A673 (cell line): ENCODE data around the gene USP40. TPM values are rescaled to one million over a fixed set of nuclear protein-coding genes. Genes with fewer than 3 reads are reported as not detected.
A peak's percentile ranks its signal among the peaks of the same experiment; 100 is the strongest.

Source experiments
- BruUV-seq: library from RNA; stranded (reverse); fragments of 400-500 nt; replicated peaks from 2 replicates; lab custom pipeline; 2021; lab: Mats Ljungman, UMichigan
- CTCF ChIA-PET: fragments of 300-600 bp; sonication (Branson Sonifier 250); formaldehyde crosslinking; loops from one replicate; lab custom pipeline; 2022; ENCODE audit warnings: antibody characterized with exemption; lab: Charles Lee
- POLR2A ChIA-PET: fragments of 300-600 bp; sonication (Branson Sonifier 250); formaldehyde crosslinking; loops from one replicate; lab custom pipeline; 2022; ENCODE audit warnings: antibody characterized with exemption; ENCODE audit not compliant: low non-redundant PET; lab: Charles Lee
- DNase-seq: peaks from one replicate; pipeline ENCODE4 v3.0.0-alpha.2; 2015; ENCODE audit warnings: low spot score
- H3K27ac ChIP-seq: fragments of 200-600 bp; sonication (generic); 2 replicates; pipeline ENCODE4 v1.5.1; 2016; ENCODE audit warnings: mixed run types, low read depth, mild to moderate bottlenecking, mixed read lengths, antibody characterized with exemption, low read length; ENCODE audit not compliant: poor library complexity, severe bottlenecking
- H3K27me3 ChIP-seq: fragments of 200-600 bp; sonication (generic); replicated peaks from 2 replicates; pipeline ENCODE4 v1.6.1; 2017; ENCODE audit warnings: mixed run types, low read depth, mild to moderate bottlenecking, mixed read lengths, antibody characterized with exemption, low read length; ENCODE audit not compliant: insufficient read depth, poor library complexity
- H3K36me3 ChIP-seq: fragments of 200-600 bp; sonication (generic); 2 replicates; pipeline ENCODE4 v1.6.1; 2016; ENCODE audit warnings: mixed run types, mild to moderate bottlenecking, mixed read lengths, antibody characterized with exemption, low read length; ENCODE audit not compliant: insufficient read depth, poor library complexity, severe bottlenecking
- H3K4me1 ChIP-seq: fragments of 200-600 bp; sonication (generic); 2 replicates; pipeline ENCODE4 v1.6.1; 2017; ENCODE audit warnings: mixed run types, mild to moderate bottlenecking, mixed read lengths, antibody characterized with exemption, low read length; ENCODE audit not compliant: insufficient read depth, poor library complexity, severe bottlenecking
- H3K4me3 ChIP-seq: fragments of 200-600 bp; sonication (generic); 2 replicates; pipeline ENCODE4 v1.5.1; 2016; ENCODE audit warnings: low read depth, mixed run types, mild to moderate bottlenecking, mixed read lengths, low read length; ENCODE audit not compliant: poor library complexity, severe bottlenecking
- H3K9me3 ChIP-seq: fragments of 200-600 bp; sonication (generic); 2 replicates; pipeline ENCODE4 v1.6.1; 2016; ENCODE audit warnings: mixed run types, low read depth, mild to moderate bottlenecking, mixed read lengths, antibody characterized with exemption, low read length; ENCODE audit not compliant: poor library complexity, severe bottlenecking
- EZH2 ChIP-seq: fragments of 200-600 bp; sonication (generic); IDR thresholded peaks from 2 replicates; pipeline ENCODE4 v1.6.1; 2017; ENCODE audit warnings: borderline replicate concordance, low read depth, mild to moderate bottlenecking, mixed read lengths, antibody characterized with exemption, low read length; ENCODE audit not compliant: poor library complexity, severe bottlenecking
- intact Hi-C: fragments of 100-400 bp; cut with micrococcal nuclease; formaldehyde crosslinking; loops from one replicate; pipeline ENCODE4 v1.10.0; 2022; ENCODE audit not compliant: unreplicated experiment
- total RNA-seq: library from RNA; stranded (reverse); gene quantifications from 2 replicates; pipeline ENCODE4 v1.2.3, GENCODE V29; 2021
- TF ChIP-seq, protein P1 (sequence below): fragments of 300-800, 200-600 bp; sonication (generic); conservative IDR thresholded peaks from 2 replicates; pipeline ENCODE4 v1.5.1; 2017; ENCODE audit warnings: low read depth, mild to moderate bottlenecking, antibody characterized with exemption, low read length, moderate library complexity, mixed read lengths

Gene USP40
- total RNA-seq, 1 experiment from 2014 or later: 29.6 TPM

DNA sequence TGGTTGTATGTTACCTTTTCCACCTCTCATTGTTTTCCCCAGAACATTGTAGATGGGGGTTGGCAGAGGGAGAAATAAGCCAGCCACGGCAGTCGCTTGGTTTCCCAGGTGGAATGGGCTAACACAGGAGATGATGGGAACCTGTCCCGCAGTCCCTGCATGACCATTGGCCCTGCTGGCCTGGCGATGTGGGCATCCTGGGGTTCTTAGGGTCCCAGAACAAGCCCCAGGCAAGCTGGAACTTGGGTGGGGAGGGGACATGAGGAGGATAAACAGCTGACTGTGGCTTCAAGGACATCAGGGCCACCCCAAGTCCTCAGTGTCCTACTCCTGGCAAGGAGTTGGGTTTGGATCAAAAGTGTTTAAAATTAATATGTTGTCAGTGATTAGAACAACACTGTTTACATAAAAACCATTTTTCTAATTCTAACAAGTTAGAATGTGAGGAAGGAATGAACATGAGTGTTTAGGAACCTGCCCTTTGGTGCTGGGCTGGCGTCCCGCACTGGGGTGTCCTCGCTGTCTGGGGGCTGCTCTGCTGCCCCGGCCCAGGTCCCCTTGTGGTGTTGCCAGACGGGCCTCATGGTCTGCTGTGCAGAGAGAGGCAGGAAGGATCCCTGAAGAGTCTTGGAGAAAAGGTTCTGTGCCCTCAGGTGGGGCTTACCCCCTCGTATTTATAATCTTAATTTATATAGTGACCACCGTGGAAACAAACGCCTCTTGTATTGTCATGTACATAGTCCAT lies 95.1 kb downstream of the USP40 start:
- no peak for DNase-seq
- CTCF ChIA-PET: interaction anchor here (0.7 kb wide), 1 partner anchor 22 kb away, joined by 4 read pairs; no protein-coding TSS in a partner anchor
- Histone ChIP-seq H3K27ac (no peak overlapping the region), H3K4me3 (no peak overlapping the region), H3K36me3 (peaks cover 34% of the 10 kb centered on the region), H3K27me3 (no peaks in the 10 kb centered on the region), H3K9me3 (no peaks in the 10 kb centered on the region), H3K4me1 (no peaks in the 10 kb centered on the region)
- no peak for TF ChIP-seq EZH2
- POLR2A ChIA-PET: no interaction called here
- intact Hi-C loops: no loop called here
- TSS peak; percentile 81 for BruUV-seq

DNA sequence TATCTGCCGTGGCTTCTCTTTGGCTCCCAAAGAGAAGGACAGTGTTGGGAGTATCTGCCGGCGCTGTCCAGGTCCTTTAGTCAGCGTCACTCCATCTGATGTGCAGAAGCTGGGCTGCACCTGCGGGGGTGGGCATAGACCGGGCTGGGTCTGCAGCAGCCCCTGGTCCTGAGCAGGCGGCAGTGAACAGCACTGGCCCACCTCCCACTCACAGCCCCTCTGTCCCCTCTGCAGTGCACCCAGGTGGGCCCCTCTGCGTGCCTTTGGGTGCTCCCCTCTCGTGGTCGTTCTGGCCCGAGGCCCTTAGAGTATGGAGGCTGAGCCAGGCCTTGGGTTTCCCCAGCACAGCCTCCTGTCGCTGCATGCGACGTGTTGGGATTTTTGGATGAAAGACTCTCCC lies 95.7 kb downstream of the USP40 start:
- Histone ChIP-seq H3K27ac (no peak overlapping the region), H3K27me3 (no peaks in the 10 kb centered on the region), H3K4me1 (no peaks in the 10 kb centered on the region), H3K9me3 (no peaks in the 10 kb centered on the region), H3K4me3 (no peak overlapping the region), H3K36me3 (peaks cover 34% of the 10 kb centered on the region)
- TF ChIP-seq, protein P1, sequence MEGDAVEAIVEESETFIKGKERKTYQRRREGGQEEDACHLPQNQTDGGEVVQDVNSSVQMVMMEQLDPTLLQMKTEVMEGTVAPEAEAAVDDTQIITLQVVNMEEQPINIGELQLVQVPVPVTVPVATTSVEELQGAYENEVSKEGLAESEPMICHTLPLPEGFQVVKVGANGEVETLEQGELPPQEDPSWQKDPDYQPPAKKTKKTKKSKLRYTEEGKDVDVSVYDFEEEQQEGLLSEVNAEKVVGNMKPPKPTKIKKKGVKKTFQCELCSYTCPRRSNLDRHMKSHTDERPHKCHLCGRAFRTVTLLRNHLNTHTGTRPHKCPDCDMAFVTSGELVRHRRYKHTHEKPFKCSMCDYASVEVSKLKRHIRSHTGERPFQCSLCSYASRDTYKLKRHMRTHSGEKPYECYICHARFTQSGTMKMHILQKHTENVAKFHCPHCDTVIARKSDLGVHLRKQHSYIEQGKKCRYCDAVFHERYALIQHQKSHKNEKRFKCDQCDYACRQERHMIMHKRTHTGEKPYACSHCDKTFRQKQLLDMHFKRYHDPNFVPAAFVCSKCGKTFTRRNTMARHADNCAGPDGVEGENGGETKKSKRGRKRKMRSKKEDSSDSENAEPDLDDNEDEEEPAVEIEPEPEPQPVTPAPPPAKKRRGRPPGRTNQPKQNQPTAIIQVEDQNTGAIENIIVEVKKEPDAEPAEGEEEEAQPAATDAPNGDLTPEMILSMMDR: no peak
- TF ChIP-seq EZH2: no peak
- intact Hi-C loops: no loop called here
- no TSS peak for BruUV-seq
- DNase-seq: no peak
- ChIA-PET POLR2A (no interaction called here), CTCF (no interaction called here)

DNA sequence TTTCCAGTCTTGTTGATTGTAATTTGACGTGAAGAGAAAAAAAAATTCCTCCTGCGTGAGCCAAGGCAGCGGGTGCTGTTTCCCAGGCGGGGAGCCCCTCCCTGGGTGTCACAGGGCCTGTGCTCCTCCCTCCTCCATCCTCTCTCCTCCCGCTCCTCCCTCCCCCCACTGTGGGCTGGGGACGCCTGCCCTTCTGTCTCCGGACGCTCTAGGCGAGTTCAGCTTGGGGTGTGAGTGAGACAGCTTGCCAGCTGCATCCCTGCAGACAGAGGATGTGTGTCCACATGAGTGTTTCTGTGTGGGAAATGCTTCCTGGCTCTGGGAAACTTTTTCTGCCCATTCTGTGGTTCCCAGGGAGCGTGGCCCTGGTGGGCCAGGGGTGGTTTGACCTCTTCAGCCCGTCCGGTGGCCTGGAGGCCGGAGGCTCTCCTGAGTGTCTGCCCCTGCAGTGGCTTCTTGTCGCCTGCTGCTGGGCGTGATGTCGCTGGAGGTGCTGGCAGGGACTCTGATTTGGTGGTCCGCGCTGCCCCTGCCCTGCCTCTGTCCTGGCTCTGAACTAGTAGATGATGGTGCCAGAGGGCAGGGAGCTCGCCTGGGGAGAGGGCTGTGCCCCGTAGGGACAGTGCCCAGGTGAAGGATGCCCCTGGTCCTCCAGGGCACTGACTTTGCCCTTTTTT lies 96.4 kb downstream of the USP40 start:
- Histone ChIP-seq H3K27ac (no peak overlapping the region), H3K36me3 (peaks cover 34% of the 10 kb centered on the region), H3K9me3 (no peaks in the 10 kb centered on the region), H3K27me3 (no peaks in the 10 kb centered on the region), H3K4me3 (no peak overlapping the region), H3K4me1 (no peaks in the 10 kb centered on the region)
- no TSS peak for BruUV-seq
- ChIA-PET POLR2A (no interaction called here), CTCF (no interaction called here)
- TF ChIP-seq, protein P1: no peak
- TF ChIP-seq EZH2: no peak
- intact Hi-C loops: no loop called here
- no peak for DNase-seq
